Stimulated activated CD4-positive, alpha-beta T cell treated with anti-CD3 and anti-CD28 coated beads, Interleukin-1b, Interleukin-23, amount 100 ng/mL, for 48 hours (primary cell): ENCODE data around the gene SETD9.

Experiments
- DNase-seq: peaks from one replicate; pipeline ENCODE4 v3.0.0-alpha.2; 2020

Gene SETD9

DNA sequence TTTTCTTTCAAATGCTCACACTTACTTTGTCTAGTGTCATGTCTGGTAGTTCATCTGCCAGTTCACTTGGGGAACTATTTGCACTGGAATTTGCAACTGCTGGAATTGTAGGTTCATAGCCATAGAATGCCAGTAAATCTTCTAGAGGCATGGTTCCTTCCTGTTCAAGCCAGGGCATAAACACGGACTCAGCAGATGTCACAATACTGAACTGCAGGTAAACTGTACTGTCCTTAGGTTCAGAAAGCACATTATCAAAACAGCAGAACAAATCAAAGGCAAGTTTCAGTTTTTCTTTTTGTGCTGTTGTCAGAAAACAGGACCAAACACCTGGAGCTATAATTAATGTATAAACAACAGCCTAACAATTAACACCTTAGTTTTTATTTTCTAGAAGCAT, 29.5 kb downstream of the SETD9 start:
- no peak for DNase-seq

DNA sequence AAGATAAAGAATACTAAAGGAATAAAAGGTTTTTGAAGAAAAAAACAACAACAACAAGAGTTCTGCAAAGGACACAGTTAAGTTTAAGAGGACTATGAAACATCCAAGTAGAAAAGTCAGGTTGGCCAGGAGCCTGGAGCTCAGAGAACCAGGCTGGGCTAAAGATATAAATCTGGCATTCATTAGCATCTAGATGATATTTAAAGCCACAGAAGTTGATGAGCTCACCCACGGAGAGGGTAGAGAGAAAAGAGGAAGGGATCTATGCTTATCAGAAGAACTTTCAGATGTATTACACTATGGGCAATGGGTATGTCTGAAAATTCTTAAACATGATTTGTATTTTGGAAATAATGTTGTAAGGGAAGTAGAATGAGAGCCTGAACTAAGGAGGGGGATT, 32.6 kb downstream of the SETD9 start:
- no peak for DNase-seq

DNA sequence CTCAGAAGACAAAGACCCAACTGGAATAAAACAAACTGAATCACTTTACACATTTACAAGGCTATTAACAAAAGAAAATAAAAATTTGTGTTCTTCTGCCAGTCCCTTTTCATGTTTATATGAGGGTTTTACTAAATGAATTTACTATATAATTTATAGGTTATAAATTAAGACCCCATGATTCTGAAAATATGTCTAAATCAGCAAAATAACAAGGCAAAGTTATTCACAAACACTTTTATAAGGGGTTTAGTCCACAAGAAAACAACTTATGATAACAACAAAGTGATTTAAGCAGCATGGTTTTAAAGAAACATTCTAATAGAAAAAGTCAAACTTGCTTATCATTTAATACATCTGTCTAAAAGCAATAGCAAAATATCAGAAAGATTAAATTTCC, 37.7 kb downstream of the SETD9 start:
- no peak for DNase-seq

DNA sequence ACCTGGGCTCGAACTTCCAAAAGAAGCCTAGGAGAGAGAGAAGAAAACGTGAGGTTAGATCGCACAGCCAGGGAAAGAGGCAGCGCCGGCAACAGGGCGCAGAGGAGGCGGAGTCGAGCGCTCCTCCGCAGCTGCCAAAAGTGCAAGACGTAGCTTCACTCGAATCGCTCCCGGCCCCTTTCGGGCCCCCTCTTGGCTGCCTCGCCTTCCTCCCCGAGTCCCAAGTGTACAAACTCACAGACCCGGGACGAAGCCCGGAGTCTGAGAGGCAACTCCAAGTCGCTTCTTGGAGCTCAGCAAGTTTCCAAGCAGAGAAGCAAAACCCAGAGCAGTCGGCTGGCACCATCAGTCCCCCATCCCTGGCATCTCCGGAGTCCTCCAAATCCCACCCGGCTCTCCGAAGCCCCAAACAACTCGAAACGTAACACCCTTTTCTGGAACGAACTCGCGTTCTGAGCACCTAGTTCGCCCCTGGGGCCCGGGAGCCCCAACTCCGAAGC, 41.3 kb downstream of the SETD9 start:
- peak; percentile 53 for DNase-seq

DNA sequence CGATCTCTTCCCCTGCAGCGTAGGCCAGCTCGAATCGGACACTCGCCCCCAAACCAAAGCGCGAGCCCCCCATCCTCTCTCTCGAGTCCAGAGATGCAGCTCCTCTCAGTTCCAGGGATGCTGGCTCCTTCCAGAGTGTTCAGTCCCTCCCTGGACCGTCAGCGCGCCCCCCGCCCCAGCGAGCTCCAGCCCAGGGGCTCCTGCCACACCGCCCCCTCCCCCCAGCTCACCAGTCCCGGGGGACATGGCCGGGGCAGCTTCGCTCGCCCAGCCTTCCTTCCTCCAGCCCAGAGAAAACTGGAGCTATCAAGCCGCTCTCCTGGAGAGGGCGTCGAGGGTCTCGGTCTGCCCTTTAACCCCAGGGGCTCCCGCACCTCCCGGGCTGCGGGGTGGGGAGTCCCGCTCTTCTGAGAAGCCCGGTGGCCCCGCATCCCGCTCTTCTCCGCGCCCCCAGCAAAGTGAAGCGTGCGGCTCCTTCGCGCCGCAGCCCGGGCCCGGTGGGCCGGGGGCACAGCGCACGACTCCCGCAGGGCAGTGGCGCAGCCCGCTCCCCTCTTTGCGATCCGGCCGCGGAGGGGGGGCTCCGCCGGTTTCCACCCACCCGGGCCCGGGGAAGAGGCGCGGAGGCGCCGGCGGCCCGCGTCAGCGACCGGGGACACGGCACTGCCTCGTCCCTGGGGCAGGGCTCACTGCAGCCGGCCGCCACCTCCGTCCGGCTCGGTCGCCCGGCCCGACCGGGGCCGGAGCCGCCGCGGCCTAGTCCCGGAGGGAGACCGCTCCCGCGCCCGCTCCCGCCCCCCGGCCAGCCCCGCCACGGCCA, 41.9 kb downstream of the SETD9 start:
- peak; percentile 2 for DNase-seq

DNA sequence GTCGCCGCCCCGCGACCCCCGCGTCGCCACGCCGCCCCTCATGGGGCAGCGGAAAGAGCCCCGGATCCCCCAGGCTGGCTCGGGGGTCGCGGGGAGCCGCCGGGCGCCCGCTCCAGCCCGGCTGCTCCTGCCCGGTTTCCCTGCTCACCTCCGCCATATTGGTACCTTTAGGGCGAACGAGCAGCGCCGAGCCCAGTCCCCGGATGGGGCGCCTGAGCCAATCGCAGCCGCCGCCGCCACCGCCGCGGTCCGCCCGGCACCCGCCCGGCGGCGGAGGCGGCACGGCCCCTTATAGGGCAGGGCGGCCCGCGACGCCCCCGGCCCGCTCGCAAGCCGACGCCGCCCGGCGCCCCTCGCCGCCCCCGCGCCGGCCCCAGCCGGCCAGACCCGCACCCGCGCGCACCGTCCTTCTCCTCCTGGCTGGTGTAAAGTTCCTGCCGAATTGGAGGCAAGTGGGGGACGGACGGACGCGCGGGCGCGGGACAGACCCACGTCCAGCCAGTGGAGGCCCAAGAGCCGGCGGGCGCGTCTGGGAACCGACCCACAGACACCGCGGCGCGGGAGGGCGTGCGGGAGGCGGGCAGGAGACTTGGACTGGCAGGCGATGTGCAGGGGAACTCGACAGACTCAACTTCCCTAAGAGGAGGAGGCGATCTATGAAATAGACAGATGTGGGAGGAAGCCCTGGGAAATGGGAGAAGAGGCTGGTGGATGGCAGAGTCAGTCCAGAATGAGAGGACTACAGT, 42.7 kb downstream of the SETD9 start, which contains the start of gene MIER3:
TSS of gene MIER3 (minus strand) at position 178 of the 746 bp plus-strand sequence. CDS start at position 157, 21 bp downstream.
- peak; percentile 78 for DNase-seq

DNA sequence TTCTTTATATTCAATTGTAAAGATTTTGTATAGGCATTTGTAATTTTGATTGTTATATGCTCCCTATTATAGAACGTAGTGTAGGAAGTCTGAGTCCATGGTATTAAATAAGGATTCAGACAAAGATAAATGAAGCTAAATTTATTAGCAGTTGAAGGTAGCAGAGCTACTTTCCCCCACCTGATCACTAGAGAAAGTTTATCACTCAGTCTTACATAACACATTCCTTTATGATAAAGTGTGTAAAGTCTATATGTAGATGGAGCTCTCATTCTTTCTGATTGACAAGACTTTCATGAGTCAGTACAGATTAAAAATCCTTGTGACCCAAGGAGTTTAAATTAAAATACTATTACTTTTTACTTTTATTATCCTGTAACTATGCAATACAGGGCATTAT, 44.9 kb downstream of the SETD9 start:
- DNase-seq: no peak

DNA sequence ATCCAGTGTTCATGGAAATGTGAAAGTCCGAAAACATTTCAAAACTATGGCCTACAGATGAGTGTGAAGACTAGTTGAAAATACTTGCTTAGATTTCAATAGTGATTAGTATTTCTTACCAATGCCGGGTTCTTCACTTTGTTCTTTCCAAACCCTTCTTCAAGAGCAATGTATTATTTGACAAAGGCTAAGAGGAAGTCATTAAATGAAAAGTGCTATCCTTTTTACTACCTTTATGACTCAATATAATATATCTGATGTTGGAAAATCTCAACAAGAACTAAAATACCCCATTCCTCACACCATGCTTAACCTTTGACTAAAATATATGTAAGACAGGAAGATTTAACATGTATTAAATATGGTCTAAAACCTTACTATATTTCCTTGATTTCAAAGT, 49.2 kb downstream of the SETD9 start:
- no peak for DNase-seq

DNA sequence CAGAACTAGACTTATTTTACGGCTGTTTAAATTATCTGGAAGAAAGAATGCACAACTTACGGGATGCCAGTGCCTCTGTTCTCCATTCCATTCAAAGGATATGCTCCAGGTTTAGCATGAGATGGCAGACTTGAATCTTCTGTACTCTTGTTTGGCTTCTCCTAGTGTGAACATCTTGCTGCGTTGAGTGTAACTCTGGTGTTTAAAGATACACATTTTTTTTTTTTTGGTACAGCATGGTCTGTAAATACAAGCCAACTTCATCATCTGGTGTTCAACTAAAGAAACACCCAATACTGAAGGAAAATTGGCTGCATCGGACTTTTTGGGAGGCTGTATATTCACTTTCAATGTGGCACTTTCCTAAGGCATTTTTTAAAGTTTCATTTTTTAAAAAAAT, 49.9 kb downstream of the SETD9 start:
- DNase-seq: no peak

DNA sequence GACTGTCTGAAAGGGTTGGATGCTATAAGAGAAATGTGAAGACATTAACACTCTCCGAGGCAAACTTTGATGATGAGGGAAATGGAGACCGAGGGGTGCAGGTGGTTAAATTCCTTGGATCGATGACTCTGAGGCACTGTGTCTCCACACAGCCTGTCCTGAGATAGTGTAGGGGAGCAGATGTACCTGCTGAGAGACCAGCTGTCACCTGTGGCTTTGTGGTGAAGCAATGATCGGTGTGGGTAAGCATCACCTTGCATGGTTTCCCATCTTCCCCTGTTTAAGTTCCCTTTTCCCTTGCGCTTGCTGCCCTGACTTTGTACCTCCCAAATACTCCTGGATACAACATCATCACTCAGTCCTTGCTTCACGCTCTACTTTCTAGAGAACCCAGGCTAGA, 52.4 kb downstream of the SETD9 start:
- no peak for DNase-seq

DNA sequence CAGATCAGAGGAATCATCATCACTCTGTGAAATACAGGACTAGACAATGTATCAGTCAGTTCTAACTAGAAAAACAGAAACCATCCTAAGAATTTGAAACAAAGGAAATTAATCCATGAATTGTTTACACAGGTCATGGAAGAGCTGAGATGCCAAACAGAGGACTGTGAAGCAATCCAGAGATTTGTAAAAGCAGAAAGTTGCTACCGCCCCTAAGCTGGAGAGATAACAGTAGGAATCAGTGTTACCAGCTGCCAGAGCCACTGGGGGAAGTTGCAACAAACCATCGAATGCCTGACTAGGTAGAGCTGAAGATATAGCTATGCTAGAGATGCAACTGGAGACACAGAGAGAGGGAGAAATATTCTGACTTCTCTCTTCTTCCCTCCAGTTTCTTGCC, 52.9 kb downstream of the SETD9 start:
- no peak for DNase-seq

DNA sequence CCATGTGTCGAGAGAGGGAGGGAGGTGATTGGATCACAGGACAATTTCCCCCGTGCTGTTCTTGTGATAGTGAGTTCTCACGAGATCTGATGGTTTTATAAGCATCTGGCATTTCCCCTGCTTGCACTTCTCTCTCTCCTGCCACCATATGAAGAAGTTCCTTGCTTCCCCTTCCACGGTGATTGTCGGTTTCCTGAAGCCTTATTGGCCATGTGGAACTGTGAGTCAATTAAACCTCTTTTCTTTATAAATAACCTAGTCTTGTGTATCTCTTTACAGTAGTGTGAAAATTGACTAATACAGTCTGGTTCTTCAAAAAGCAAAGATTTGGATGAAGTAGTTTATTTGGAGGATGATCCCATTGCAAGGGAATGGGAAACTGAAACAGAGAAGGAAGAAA, 53.9 kb downstream of the SETD9 start:
- DNase-seq: no peak

DNA sequence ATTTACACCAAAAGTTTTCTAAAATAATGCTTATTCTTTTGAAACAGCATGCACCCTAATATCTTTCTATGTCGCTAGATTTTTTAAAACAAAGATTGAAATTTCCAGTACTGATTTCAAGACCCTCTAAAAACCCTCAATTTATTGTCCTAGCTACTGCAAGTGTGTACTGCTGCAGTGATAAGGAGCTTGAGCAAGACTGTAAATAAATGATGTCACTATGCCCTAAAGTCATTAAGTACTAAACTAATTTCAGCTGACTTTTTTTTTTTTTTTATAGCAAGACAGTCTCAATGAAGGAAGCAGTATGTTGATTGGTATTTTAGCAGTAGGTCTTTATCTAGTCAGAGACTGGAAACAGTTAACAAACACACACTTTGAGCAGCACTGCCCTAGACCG, 54.8 kb downstream of the SETD9 start:
- DNase-seq: no peak
